Keratinocyte (primary cell): Measurements from ENCODE around the gene OR2F1.

Source experiments
- CTCF ChIP-seq, 3 experiments: IDR thresholded peaks in 1 of 3; conservative IDR thresholded peaks in 1 of 3; optimal IDR thresholded peaks in 1 of 3; 2 replicates in 2 of 3; 3 replicates in 1 of 3; pipeline versions ENCODE3 to v1.5.1; 2011; ENCODE audit warnings: low read length in 3 of 3, mild to moderate bottlenecking in 3 of 3, moderate library complexity in 2 of 3, control low read depth in 1 of 3, inconsistent platforms in 1 of 3; ENCODE audit not compliant: insufficient read depth in 2 of 3; ENCODE audit errors: extremely low read depth in 1 of 3
- EZH2 ChIP-seq: IDR thresholded peaks from one replicate; pipeline ENCODE4 v1.6.1; 2012; ENCODE audit warnings: inconsistent platforms, mild to moderate bottlenecking, low read length, moderate library complexity

- TF ChIP-seq CTCF (optimal IDR thresholded peaks at IDR 0.05 in 1 of 3, IDR thresholded peaks at IDR 0.05 in 1 of 3, conservative IDR thresholded peaks at IDR 0.05 in 1 of 3; ENCODE audit: extremely low read depth in 1 of 3, insufficient read depth in 2 of 3, low read length in 3 of 3), result no peak
- no peak for TF ChIP-seq EZH2
These were observed 19.9 kb upstream of the OR2F1 start, which contains the start of gene OR2F2 for GRCh38 chr7:143934526-143935325.
